HK-2 (cell line): ENCODE data around the gene KRCC1.
"Not testable (repeated sequence)": the region's sequence is repeated elsewhere in the genome, so short reads cannot be mapped to it uniquely, and the experiment has no call there.

Experiments
- DNase-seq: peaks from one replicate; pipeline ENCODE4 v3.0.0-alpha.2; 2018; ENCODE audit not compliant: unreplicated experiment

The KRCC1 gene

GRCh38 chr2:88077080-88077479 lies 21.5 kb upstream of the KRCC1 start:
- DNase-seq: no peak

GRCh38 chr2:88074854-88075292 lies 19.3 kb upstream of the KRCC1 start:
- DNase-seq: no peak

GRCh38 chr2:88074150-88074549 lies 18.6 kb upstream of the KRCC1 start:
- DNase-seq: no peak

GRCh38 chr2:88071365-88071764 lies 15.8 kb upstream of the KRCC1 start:
- DNase-seq: no peak

- no peak for DNase-seq
Measured at GRCh38 chr2:88070055-88070454, 14.5 kb upstream of the KRCC1 start.

- DNase-seq: no peak
Measured at GRCh38 chr2:88069117-88069516, 13.5 kb upstream of the KRCC1 start.

- DNase-seq: no peak
Measured at GRCh38 chr2:88068044-88068443, 12.5 kb upstream of the KRCC1 start.

GRCh38 chr2:88067598-88067997 lies 12.0 kb upstream of the KRCC1 start, which contains the start of gene SMYD1:
SMYD1 (plus strand) TSS chr2:88067825; CDS start chr2:88067865, 40 bp downstream.
- DNase-seq: no peak

GRCh38 chr2:88067189-88067588 lies 11.6 kb upstream of the KRCC1 start:
- no peak for DNase-seq

GRCh38 chr2:88066543-88066942 lies 11.0 kb upstream of the KRCC1 start:
- DNase-seq: no peak

GRCh38 chr2:88061295-88061694 lies 5.7 kb upstream of the KRCC1 start:
- no peak for DNase-seq

GRCh38 chr2:88060907-88061275 lies 5.3 kb upstream of the KRCC1 start:
- DNase-seq: no peak

GRCh38 chr2:88059979-88060906 lies 4.7 kb upstream of the KRCC1 start:
- DNase-seq: no peak

GRCh38 chr2:88058191-88058590 lies 2.6 kb upstream of the KRCC1 start:
- DNase-seq: no peak

GRCh38 chr2:88057437-88057844 lies 1.9 kb upstream of the KRCC1 start:
- DNase-seq: no peak

GRCh38 chr2:88054782-88055370 lies 707 bp downstream of the KRCC1 start:
- DNase-seq: no peak

- DNase-seq: no peak
Measured at GRCh38 chr2:88053934-88054781, 1.4 kb downstream of the KRCC1 start.

- DNase-seq: no peak
Measured at GRCh38 chr2:88053296-88053695, 2.3 kb downstream of the KRCC1 start.

GRCh38 chr2:88051792-88052191 lies 3.8 kb downstream of the KRCC1 start:
- DNase-seq: no peak

GRCh38 chr2:88049622-88050021 lies 6.0 kb downstream of the KRCC1 start:
- DNase-seq: no peak

GRCh38 chr2:88048541-88048940 lies 7.0 kb downstream of the KRCC1 start:
- DNase-seq: no peak

- not testable (repeated sequence) for DNase-seq
Measured at GRCh38 chr2:88045561-88045960, 10.0 kb downstream of the KRCC1 start.
